Endothelial cell of umbilical vein (primary cell): Measurements from ENCODE around the gene USP6NL. TPM values are rescaled to one million over a fixed set of nuclear protein-coding genes. Genes with fewer than 3 reads are reported as not detected.

Experiments
- BruUV-seq: library from RNA; stranded (reverse); fragments of 400-500 nt; replicated peaks from 2 replicates; lab custom pipeline; 2021; lab: Mats Ljungman, UMichigan
- CTCF ChIA-PET: fragments of 300-600, 350-600 bp; sonication (Branson Sonifier 250); formaldehyde crosslinking; loops from one replicate; lab custom pipeline; 2021; ENCODE audit warnings: antibody characterized with exemption, inconsistent platforms; lab: Charles Lee
- POLR2A ChIA-PET: fragments of 300-600, 350-600 bp; sonication (Branson Sonifier 250); formaldehyde crosslinking; loops from one replicate; lab custom pipeline; 2021; ENCODE audit warnings: antibody characterized with exemption, inconsistent platforms; lab: Charles Lee
- DNase-seq: peaks from one replicate; pipeline ENCODE4 v3.0.0-alpha.2; 2011; ENCODE audit warnings: low read depth, low spot score
- FAIRE-seq: peaks from 2 replicates; lab custom pipeline; 2011; peaks lifted over from hg19 to GRCh38; lab: Jason Lieb, UNC
- H2AFZ ChIP-seq: 2 replicates; pipeline ENCODE4 v1.6.0; 2012; ENCODE audit warnings: low read depth, low read length, control low read depth, inconsistent platforms
- H3K27ac ChIP-seq: 2 replicates; pipeline ENCODE4 v1.5.1; 2011; ENCODE audit warnings: low read depth, mild to moderate bottlenecking, control low read depth, low read length, moderate library complexity; ENCODE audit not compliant: insufficient read depth
- H3K27me3 ChIP-seq, 2 experiments: 2 replicates each; pipeline versions ENCODE4 v1.6.0 to v1.6.1; 2011; ENCODE audit warnings: low read length in 2 of 2, mixed read lengths in 1 of 2; ENCODE audit not compliant: control insufficient read depth in 2 of 2, insufficient read depth in 2 of 2
- H3K36me3 ChIP-seq, 2 experiments: 2 replicates in 1 of 2; 3 replicates in 1 of 2; pipeline ENCODE4 v1.5.1; 2011; ENCODE audit warnings: low read length in 2 of 2, mild to moderate bottlenecking in 1 of 2, moderate library complexity in 1 of 2; ENCODE audit not compliant: control insufficient read depth in 2 of 2, insufficient read depth in 2 of 2; ENCODE audit errors: extremely low read depth in 1 of 2
- H3K4me1 ChIP-seq: 3 replicates; pipeline ENCODE4 v1.5.1; 2011; ENCODE audit warnings: mild to moderate bottlenecking, low read length; ENCODE audit not compliant: control insufficient read depth, insufficient read depth; ENCODE audit errors: extremely low read depth
- H3K4me2 ChIP-seq: 2 replicates; pipeline ENCODE4 v1.6.1; 2011; ENCODE audit warnings: low read length, control low read depth, mixed read lengths; ENCODE audit not compliant: insufficient read depth
- H3K4me3 ChIP-seq, 3 experiments: fragments of 200-600 bp in 1 of 3; sonication (generic), shearing (Covaris generic) in 1 of 3; replicated peaks in 1 of 3; 2 replicates each; pipeline ENCODE4 v1.5.1; 2011 to 2016; ENCODE audit warnings: control low read depth in 3 of 3, low read length in 3 of 3, mild to moderate bottlenecking in 2 of 3, inconsistent platforms in 1 of 3, low read depth in 1 of 3, moderate library complexity in 1 of 3; ENCODE audit not compliant: insufficient read depth in 1 of 3
- H3K79me2 ChIP-seq: 2 replicates; pipeline ENCODE4 v1.6.0; 2012; ENCODE audit warnings: low read length, inconsistent platforms; ENCODE audit not compliant: control insufficient read depth, insufficient read depth
- H3K9ac ChIP-seq: replicated peaks from 2 replicates; pipeline ENCODE3; 2011; ENCODE audit warnings: low read length, control low read depth; ENCODE audit not compliant: insufficient read depth; ENCODE audit errors: extremely low read depth
- H3K9me1 ChIP-seq: replicated peaks from 3 replicates; pipeline ENCODE4 v1.6.0; 2011; ENCODE audit warnings: mild to moderate bottlenecking, low read length; ENCODE audit not compliant: control insufficient read depth, insufficient read depth; ENCODE audit errors: extremely low read depth
- H3K9me3 ChIP-seq: replicated peaks from 2 replicates; pipeline ENCODE4 v1.5.1; 2012; ENCODE audit warnings: low read length, inconsistent platforms; ENCODE audit not compliant: control insufficient read depth, insufficient read depth
- H4K20me1 ChIP-seq: replicated peaks from 2 replicates; pipeline ENCODE3; 2011; ENCODE audit warnings: mild to moderate bottlenecking, low read length; ENCODE audit not compliant: control insufficient read depth, insufficient read depth; ENCODE audit errors: extremely low read depth
- EZH2 ChIP-seq: IDR thresholded peaks from 2 replicates; pipeline ENCODE4 v1.6.1; 2012; ENCODE audit warnings: borderline replicate concordance, low read depth, mild to moderate bottlenecking, moderate library complexity, low read length, inconsistent platforms; ENCODE audit not compliant: severe bottlenecking
- FOS ChIP-seq: IDR thresholded peaks from 2 replicates; pipeline ENCODE4 v1.6.1; 2011; ENCODE audit warnings: mild to moderate bottlenecking, low read length, moderate library complexity, borderline replicate concordance; ENCODE audit not compliant: insufficient read depth
- GATA2 ChIP-seq: IDR thresholded peaks from 2 replicates; pipeline ENCODE4 v1.7.0; 2011; ENCODE audit warnings: low read depth, mild to moderate bottlenecking, moderate library complexity, mixed read lengths, low read length; ENCODE audit not compliant: insufficient read length, insufficient read depth
- JUN ChIP-seq: IDR thresholded peaks from 2 replicates; pipeline ENCODE4 v1.6.1; 2011; ENCODE audit warnings: borderline replicate concordance, low read depth; ENCODE audit not compliant: insufficient read length, insufficient read depth
- MYC ChIP-seq: IDR thresholded peaks from one replicate; pipeline ENCODE4 v1.6.1; 2011; ENCODE audit warnings: mild to moderate bottlenecking, low read depth, low read length
- POLR2A ChIP-seq: IDR thresholded peaks from 2 replicates; pipeline ENCODE4 v1.6.1; 2012; ENCODE audit warnings: low read depth, mild to moderate bottlenecking, control low read depth, low read length
- POLR2AphosphoS5 ChIP-seq: IDR thresholded peaks from 2 replicates; pipeline ENCODE4 v1.6.1; 2012; ENCODE audit warnings: low read depth, mild to moderate bottlenecking, control low read depth, low read length, moderate library complexity; ENCODE audit not compliant: insufficient read depth
- dilution Hi-C: fragments of 300-500 bp; cut with MboI; formaldehyde crosslinking; loops from one replicate; pipeline ENCODE4 v1.15.0; 2019; ENCODE audit warnings: low sequenced_read_pairs; ENCODE audit not compliant: extremely low pct_ligation_motif_present
- intact Hi-C: fragments of 100-400 bp; cut with micrococcal nuclease; formaldehyde crosslinking; loops from one replicate; pipeline ENCODE4 v1.10.0; 2022
- polyA plus RNA-seq, 4 experiments: library from polyadenylated mRNA; depleted of rRNA in 3 of 4; stranded (reverse) in 3 of 4; unstranded in 1 of 4; fragments of >200 nt; gene quantifications; 2 replicates each; pipeline versions ENCODE4 v1.2.1 to v1.2.3, GENCODE V29; 2011 to 2012; ENCODE audit warnings: missing spikeins in 1 of 4
- total RNA-seq: library from RNA; stranded (reverse); gene quantifications from 2 replicates; pipeline ENCODE4 v1.2.3, GENCODE V29; 2021
- TF ChIP-seq, protein P1 (sequence below), 2 donors: IDR thresholded peaks; 1 replicate in 1 of 2; 2 replicates in 1 of 2; pipeline ENCODE4 v1.5.1; 2011; ENCODE audit warnings: low read length in 2 of 2, mild to moderate bottlenecking in 2 of 2, moderate library complexity in 2 of 2, control low read depth in 1 of 2, inconsistent platforms in 1 of 2, low read depth in 1 of 2; ENCODE audit not compliant: insufficient read depth in 1 of 2; ENCODE audit errors: extremely low read depth in 1 of 2
- TF ChIP-seq, protein P2 (sequence below): IDR thresholded peaks from 2 replicates; pipeline ENCODE4 v1.6.1; 2011; ENCODE audit not compliant: insufficient read depth, insufficient read length

USP6NL gene
- total and polyA plus RNA-seq, 2 donors (not counting 3 experiments of a cell fraction or from before 2014, with no cell fraction given): 13.5 to 29.2 TPM

DNA sequence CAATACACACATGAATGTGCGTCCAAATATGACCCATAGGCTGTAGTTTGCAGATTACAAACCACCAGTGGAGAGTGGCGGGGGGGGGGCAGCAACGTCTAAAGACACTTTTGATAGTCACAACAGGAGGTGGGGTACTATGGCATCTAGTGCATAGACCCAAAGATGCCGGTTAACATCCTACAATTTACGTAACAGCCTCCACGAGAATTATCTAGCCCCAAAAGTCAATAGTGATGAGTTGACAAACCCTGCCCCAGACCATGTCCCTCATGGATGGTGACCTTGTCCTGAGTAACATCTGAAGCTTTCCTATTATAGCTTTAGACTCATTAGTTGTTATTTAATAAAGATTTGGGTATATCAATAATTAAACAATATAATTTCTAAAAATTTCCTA is 31.6 kb downstream of the USP6NL start:
- Histone ChIP-seq H3K4me2 (no peak overlapping the region), H3K4me3 (no peak overlapping the region), H3K9ac (no peak overlapping the region), H3K27me3 (no peaks in the 10 kb centered on the region), H2AFZ (no peak overlapping the region), H3K4me1 (no peaks in the 10 kb centered on the region), H4K20me1 (peaks cover 10% of the 10 kb centered on the region), H3K9me3 (no peaks in the 10 kb centered on the region), H3K36me3 (no peaks in the 10 kb centered on the region), H3K27ac (no peak overlapping the region), H3K79me2 (peaks cover 46% of the 10 kb centered on the region), H3K9me1 (no peaks in the 10 kb centered on the region)
- TF ChIP-seq POLR2A (no peak), GATA2 (no peak), FOS (no peak), EZH2 (no peak), POLR2AphosphoS5 (no peak), JUN (no peak), MYC (no peak)
- TF ChIP-seq, protein P1, sequence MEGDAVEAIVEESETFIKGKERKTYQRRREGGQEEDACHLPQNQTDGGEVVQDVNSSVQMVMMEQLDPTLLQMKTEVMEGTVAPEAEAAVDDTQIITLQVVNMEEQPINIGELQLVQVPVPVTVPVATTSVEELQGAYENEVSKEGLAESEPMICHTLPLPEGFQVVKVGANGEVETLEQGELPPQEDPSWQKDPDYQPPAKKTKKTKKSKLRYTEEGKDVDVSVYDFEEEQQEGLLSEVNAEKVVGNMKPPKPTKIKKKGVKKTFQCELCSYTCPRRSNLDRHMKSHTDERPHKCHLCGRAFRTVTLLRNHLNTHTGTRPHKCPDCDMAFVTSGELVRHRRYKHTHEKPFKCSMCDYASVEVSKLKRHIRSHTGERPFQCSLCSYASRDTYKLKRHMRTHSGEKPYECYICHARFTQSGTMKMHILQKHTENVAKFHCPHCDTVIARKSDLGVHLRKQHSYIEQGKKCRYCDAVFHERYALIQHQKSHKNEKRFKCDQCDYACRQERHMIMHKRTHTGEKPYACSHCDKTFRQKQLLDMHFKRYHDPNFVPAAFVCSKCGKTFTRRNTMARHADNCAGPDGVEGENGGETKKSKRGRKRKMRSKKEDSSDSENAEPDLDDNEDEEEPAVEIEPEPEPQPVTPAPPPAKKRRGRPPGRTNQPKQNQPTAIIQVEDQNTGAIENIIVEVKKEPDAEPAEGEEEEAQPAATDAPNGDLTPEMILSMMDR (IDR thresholded peaks at IDR 0.05; ENCODE audit: extremely low read depth in 1 of 2, insufficient read depth in 1 of 2, low read depth in 1 of 2, low read length in 2 of 2): no peak
- TF ChIP-seq, protein P2, sequence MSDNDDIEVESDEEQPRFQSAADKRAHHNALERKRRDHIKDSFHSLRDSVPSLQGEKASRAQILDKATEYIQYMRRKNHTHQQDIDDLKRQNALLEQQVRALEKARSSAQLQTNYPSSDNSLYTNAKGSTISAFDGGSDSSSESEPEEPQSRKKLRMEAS: no peak
- FAIRE-seq: no peak
- DNase-seq: no peak
- BruUV-seq: no TSS peak
- dilution Hi-C loops (no loop called here), intact Hi-C loops (no loop called here)
- ChIA-PET POLR2A (no interaction called here), CTCF (interaction anchor here (1.5 kb wide), 1 partner anchor 31 kb away, joined by 3 read pairs; no protein-coding TSS in a partner anchor)
